Cortex of kidney (tissue), 1 donor: ENCODE data around the gene APOBEC3G.
"Not testable (repeated sequence)": the region's sequence is repeated elsewhere in the genome, so short reads cannot be mapped to it uniquely, and the experiment has no call there.

Source experiments
- DNase-seq: peaks from one replicate; lab custom pipeline; 2025; lab: John Stamatoyannopoulos, UW

Gene APOBEC3G

DNA sequence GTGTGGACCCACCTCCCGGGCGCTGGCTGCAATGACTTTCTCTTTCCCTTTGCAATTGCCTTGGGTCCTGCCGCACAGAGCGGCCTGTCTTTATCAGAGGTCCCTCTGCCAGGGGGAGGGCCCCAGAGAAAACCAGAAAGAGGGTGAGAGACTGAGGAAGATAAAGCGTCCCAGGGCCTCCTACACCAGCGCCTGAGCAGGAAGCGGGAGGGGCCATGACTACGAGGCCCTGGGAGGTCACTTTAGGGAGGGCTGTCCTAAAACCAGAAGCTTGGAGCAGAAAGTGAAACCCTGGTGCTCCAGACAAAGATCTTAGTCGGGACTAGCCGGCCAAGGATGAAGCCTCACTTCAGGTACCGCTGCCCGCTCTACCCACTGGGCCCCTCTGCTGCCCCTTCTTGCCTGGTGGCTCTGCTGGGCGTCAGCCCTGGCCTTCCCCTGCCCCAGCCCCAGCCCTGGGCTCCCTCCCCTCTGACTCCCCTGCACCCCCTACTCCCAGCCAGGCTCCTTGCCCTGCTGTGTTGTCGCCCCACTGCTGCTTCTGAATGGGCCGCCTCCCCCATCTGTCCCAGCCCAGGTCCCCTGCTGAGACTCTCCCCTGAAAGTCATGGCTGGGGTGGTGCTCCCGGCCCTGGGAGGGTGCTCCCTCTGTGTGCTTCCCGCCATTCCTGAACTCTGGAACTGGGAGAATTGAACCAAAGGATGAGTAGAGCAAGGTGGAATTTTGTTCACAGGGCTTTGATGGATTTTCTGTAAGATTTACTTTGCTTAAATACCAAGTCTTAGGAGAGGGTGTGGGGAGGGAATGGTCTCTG is at the start of gene APOBEC3G:
Gene APOBEC3G, plus strand, starts transcription at position 250 of the 815 bp plus-strand sequence. Its CDS starts 87 bp downstream, at position 337.
- DNase-seq = not testable (repeated sequence)

DNA sequence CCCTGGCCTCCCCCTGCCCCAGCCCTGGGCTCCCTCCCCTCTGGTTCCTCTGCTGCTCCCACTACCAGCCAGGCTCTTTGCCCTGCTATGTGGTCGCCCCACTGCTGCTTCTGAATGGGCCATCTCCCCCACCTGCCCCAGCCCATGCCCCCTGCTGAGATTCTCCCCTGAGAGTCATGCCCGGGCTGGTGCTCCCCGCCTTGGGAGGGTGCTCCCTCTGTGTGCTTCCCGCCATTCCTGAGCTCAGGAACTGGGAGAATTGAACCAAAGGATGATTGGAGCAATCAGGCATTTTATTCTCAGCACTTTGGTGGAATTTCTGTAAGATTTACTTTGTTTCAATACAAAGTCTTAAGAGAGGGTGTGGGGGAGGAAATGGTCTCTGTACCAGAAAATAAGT is 49.4 kb upstream of the APOBEC3G start:
- no peak for DNase-seq

DNA sequence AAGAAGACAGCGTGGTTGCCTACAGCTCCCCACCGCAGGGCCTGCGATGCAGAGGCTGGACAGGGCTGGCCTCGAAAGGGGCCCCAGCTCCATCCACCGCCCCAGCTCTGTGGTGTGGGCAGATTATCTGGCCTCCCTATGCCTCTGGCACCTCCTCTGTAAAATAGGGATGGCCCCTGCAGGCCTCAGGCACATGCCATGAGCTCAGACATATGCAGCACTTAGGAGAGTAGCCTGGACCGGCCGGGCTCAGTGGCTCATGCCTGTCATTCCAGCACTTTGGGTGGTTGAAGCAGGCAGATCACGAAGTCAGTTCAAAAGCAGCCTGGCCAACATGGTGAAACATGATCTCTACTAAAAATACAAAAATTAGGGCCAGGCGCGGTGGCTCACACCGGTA is 48.8 kb upstream of the APOBEC3G start:
- DNase-seq = no peak

DNA sequence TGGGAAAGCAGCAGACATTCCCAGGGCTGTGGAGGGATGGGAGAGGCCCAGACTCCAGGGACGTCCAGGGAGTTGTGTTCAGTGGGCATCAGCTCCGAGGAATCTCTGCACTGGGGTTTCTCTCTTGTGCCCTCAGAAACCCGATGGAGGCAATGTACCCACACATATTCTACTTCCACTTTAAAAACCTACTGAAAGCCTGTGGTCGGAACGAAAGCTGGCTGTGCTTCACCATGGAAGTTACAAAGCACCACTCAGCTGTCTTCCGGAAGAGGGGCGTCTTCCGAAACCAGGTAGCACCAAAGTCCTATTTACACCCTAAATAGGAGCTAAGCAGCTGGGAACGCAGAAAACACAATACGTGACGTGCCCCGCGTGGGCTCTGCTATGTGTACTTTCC is 47.8 kb upstream of the APOBEC3G start:
- DNase-seq = no peak

DNA sequence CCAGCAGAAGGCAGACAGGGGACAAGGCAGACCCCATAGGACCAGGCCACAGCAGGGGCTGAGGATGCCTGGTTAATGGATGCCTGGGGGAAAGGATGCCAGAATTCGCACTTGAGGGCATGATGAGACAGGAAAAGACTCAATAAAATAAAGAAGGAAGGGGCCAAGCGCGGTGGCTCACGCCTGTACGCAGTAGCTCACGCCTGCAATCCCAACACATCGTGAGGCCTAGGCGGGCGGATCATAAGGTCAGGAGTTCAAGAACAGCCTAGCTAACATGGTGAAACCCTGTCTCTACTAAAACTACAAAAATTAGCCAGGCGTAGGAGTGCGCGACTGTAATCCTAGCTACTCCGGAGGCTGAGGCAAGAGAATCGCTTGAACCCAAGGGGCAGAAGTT is 46.4 kb upstream of the APOBEC3G start:
- no peak for DNase-seq

DNA sequence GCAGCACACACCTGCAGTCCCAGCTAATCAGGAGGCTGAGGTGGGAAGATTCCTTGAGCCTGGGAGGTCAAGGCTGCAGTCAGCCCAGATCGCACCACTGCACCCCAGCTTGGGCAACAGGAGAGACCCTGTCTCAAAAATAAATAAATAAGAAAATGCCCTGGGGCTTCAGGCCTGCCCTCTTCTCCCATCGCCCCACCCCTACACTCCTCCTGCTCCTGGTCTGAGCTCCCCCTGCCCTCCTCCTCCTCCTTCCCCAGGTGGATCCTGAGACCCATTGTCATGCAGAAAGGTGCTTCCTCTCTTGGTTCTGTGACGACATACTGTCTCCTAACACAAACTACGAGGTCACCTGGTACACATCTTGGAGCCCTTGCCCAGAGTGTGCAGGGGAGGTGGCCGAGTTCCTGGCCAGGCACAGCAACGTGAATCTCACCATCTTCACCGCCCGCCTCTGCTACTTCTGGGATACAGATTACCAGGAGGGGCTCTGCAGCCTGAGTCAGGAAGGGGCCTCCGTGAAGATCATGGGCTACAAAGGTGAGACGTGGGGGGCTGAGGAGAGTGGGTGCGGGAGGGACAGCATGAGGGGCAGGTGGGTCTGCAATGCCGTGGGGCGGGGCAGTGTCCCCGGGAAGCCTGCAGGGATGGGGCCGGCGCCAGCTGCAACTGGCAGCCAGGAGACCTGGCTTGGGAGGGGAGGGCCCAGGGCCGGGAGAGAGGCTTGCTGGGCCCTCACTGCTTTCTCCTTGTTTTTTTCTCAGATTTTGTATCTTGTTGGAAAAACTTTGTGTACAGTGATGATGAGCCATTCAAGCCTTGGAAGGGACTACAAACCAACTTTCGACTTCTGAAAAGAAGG is 45.4 kb upstream of the APOBEC3G start:
- DNase-seq = not testable (repeated sequence)

DNA sequence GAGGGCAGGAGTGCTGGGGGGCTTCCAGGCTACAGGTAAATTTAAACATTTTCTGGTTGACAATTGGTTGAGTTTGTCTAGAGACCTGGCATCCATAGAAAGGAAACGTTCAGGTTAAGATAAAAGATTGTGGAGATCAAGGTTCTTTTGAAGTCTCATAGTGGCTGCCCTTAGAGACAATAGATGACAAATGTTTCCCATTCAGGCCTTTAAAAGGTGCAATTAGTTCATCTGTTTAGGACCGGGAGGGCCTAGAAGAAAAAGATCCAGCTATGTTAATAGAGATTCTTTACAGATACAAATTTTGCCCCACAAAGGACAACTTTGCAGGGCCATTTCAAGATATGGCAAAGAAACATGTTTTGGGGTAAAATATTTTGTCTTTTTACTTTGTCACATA is 40.0 kb upstream of the APOBEC3G start:
- DNase-seq = not testable (repeated sequence)

DNA sequence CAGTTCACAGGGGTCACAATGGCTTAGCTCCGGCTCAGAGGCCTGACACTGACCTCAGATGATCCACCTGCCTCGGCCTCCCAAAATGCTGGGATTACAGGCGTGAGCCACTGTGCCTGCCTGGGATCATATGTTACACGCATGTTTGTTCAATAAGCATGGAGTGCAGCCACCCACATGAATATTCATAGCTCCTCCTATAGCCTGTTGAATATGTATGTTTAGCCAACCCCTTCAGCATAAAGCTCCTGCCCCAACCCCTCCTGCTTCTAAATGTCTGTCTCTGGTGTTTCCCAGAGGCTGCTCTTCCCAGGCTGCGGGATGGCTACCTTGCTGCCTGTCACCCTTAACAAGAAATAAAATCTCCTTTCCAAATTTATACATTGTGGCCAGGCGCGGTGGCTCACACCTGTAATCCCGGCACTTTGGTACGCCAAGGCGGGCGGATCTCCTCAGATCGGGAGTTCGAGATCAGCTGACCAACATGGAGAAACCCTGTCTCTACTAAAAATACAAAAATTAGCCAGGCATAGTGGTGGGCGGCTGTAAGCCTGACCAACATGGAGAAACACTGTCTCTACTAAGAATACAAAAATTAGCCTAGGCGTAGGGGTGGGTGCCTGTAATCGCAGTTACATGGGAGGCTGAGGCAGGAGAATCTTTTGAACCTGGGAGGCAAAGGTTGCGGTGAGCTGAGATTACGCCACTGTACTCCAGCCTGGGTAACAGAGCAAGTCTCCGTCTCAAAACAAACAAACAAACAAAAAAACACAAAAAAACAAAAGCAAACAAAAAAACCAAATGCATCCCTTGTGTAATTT is 37.6 kb upstream of the APOBEC3G start:
- no peak for DNase-seq

DNA sequence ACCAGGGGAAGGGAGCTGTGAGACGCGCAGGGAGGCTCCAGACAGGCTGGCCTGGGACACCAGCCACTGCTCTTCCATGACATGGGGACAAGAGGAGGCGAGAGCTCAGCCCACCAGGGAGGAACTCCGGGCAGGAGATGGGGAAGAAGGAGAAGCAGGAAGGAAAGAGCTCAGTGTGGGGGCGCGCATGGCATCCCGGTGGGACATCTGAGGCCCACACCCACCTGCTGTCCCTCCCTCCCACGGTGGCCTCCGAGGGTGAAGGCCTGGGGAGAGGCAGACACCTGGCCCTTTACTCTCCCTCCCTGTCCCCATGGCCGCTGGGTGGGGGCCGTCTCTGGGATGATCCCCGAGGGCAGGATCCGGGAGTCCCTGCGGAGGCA is 36.9 kb upstream of the APOBEC3G start:
- DNase-seq = not testable (repeated sequence)

DNA sequence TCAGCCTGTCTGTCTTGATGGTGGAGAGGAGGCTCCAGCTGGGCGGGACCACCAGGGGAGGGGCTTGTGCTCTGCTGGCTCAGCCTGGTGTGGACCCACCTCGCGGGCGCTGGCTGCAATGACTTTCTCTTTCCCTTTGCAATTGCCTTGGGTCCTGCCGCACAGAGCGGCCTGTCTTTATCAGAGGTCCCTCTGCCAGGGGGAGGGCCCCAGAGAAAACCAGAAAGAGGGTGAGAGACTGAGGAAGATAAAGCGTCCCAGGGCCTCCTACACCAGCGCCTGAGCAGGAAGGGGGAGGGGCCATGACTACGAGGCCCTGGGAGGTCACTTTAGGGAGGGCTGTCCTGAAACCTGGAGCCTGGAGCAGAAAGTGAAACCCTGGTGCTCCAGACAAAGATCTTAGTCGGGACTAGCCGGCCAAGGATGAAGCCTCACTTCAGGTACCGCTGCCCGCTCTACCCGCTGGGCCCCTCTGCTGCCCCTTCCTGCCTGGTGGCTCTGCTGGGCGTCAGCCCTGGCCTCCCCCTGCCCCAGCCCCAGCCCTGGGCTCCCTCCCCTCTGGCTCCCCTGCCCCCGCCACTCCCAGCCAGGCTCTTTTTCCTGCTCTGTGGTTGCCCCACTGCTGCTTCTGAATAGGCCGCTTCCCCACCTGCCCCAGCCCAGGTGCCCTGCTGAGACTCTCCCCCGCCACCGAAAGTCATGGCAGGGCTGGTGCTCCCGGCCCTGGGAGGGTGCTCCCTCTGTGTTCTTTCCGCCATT is 36.4 kb upstream of the APOBEC3G start, which contains the start of gene APOBEC3F:
Gene APOBEC3F, plus strand, starts transcription at position 327 of the 759 bp plus-strand sequence. Its CDS starts 97 bp downstream, at position 424.
- not testable (repeated sequence) for DNase-seq

DNA sequence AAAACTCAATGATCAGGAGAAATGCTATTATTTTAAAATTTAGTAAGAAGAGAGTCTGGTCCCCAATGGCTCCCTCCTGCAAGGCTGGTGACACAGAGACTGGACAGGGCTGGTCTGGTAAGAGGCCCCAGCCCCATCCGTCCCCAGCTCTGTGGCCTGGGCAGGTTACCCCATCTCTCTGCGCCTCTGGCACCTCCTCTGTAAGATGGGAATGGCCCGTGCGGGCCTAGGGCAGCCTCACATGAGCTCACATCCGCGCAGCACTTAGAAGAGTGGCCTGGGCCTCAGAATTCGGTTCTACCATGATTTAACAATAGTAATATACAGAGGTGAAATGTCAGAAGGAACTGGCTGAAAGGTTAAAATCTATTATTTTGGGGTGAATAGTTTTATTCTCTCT is 35.2 kb upstream of the APOBEC3G start:
- DNase-seq = no peak

DNA sequence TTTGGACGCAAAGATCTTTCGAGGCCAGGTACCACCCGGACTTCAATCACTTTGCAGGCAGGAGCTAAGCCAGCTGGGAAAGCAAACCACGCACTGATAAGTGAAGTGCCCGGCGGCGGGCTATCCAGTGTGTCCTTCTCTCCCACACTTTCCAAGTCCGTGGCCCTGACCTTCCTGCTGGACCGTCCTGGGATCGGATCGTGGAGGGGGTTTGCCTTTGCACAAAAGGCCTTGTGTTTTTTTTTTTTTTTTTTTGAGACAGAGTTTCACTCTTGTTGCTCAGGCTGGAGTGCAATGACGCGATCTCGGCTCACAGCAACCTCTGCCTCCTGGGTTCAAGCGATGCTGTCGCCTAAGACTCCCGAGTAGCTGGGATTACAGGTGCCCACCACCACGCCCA is 34.0 kb upstream of the APOBEC3G start:
- not testable (repeated sequence) for DNase-seq

DNA sequence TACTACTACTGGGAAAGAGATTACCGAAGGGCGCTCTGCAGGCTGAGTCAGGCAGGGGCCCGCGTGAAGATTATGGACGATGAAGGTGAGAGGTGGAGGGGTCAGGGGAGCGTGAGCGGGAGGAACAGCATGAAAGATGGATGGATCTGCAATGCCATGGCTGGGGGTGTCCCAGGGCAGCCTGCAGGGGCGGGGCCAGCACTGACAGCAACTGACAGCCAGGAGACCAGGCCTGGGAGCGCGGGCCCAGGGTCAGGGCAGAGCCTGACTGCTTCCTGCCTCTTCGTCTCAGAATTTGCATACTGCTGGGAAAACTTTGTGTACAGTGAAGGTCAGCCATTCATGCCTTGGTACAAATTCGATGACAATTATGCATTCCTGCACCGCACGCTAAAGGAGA is 31.9 kb upstream of the APOBEC3G start:
- DNase-seq = not testable (repeated sequence)

DNA sequence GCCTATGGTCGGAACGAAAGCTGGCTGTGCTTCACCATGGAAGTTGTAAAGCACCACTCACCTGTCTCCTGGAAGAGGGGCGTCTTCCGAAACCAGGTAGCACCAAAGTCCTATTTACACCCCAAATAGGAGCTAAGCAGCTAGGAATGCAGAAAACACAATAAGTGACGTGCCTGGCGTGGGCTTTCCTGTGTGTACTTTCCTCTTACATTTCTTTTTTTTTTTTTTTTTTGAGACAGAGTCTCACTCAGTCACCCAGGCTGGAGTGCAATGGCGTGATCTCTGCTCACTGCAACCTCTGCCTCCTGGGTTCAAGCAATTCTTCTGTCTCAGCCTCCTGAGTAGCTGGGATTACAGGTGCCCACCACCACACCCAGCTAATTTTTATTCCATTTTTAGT is 27.6 kb upstream of the APOBEC3G start:
- DNase-seq = not testable (repeated sequence)

DNA sequence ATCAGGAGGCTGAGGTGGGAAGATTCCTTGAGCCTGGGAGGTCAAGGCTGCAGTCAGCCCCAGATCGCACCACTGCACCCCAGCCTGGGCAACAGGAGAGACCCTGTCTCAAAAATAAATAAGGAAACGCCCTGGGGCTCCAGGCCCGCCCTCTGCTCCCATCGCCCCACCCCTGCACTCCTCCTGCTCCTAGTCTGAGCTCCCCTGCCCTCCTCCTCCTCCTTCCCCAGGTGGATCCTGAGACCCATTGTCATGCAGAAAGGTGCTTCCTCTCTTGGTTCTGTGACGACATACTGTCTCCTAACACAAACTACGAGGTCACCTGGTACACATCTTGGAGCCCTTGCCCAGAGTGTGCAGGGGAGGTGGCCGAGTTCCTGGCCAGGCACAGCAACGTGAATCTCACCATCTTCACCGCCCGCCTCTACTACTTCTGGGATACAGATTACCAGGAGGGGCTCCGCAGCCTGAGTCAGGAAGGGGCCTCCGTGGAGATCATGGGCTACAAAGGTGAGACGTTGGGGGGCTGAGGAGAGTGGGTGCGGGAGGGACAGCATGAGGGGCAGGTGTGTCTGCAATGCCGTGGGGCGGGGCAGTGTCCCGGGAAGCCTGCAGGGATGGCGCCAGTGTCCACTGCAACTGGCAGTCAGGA is 25.1 kb upstream of the APOBEC3G start:
- not testable (repeated sequence) for DNase-seq

DNA sequence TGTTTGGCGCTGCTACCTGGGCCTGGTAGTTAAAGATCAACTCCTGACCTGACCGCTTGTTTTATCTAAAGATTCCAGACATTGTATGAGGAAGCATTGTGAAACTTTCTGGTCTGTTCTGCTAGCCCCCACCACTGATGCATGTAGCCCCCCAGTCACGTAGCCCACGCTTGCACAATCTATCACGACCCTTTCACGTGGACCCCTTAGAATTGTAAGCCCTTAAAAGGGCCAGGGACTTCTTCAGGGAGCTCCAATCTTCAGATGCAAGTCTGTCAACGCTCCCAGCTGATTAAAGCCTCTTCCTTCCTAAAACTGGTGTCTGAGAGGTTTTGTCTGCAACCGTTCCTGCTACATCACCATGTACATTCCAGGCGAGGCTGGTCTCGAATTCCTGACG is 21.4 kb upstream of the APOBEC3G start:
- DNase-seq = no peak

DNA sequence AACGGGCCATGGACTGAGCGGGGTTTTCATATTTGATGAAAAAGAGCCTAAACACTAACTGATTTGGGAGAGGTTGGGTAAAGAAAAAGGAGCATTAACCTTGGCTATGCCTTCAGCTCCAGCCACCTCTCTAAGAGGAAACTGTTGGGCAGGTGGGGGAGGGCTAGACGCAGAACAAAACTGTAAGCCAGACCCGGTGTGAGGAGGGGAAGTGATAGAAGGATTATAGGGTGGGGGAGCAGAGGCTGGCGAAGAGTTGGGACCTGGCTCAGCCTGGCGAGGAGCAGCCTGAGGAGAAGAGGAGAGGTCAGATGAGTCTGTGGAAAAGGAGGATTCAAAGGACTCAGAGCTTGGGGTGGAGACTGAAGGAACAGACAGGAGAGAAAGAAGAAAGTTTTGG is 15.8 kb upstream of the APOBEC3G start:
- not testable (repeated sequence) for DNase-seq

DNA sequence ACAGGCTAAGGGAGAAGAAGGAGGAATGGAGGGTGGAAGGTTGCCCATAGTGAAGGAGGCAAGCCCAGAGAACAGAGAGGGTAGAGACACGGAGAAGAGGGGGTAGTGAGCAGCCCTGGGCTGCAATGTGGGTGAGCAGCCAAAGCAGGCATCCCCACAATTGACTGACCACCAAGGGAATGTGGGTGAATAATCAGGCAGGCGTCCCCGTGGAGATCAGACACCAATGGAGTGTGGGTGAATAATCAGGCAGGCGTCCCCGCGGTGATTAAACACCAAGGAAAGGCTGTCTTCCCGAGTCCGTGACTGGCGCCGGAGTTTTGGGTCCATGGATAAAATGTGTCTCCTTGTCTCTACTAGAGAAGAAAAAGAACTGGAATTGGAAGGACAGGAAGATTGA is 15.1 kb upstream of the APOBEC3G start:
- DNase-seq = not testable (repeated sequence)

DNA sequence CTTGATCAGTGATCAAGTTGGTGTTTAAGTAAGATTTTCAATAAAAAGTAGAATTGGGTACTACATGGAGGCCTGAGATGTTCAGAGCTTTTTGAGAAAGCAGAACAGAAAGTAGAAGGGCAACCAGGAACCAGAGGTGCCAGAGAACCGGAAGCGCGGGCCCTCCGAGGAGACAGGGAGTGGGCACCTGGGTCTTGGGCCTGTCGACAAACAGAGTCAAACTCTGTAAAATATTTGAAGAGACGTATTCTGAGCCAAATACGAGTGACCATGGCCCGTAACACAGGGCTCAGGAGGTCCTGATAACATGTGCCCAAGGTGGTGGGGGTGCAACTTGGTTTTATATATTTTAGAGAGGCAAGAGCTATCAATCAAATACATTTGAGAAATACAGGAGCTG is 13.2 kb upstream of the APOBEC3G start:
- not testable (repeated sequence) for DNase-seq

DNA sequence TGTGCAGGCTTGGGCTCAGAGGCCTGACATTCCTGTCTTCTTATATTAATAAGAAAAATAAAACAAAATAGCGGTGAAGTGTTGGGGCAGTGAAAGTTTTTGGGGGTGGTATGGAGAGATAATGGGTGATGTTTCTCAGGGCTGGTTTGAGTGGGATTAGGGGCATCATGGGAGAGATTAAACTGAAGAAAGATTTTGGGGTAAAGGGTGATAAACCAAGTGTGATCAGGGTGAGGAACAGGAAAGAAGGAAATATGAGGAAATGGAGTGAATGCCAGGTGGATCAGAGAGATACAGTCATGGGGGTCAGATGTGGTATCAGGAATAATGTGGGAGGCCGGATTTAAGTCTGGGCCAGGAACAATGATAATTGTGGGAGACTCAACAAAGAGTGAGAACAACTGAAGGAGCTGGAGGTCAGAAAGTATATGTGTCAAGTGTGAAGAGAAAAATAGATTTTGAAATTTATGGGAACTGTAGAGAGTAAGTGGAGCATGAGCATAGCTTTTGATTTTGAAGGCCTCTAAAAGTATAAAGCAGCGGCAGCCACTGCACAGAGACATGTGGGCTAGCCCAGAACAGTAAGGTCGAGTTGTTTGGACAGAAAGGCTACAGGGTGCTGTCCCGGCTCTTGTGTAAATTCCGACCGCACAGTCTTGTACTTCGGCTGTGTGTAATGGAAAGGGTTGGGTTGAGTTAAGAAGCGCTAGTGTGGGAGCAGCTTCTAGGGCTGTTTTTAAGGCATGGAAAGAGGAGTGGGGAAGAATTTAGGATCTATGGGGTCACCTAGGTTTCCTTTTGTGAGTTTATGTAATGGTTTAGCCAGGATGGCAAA is 10.4 kb upstream of the APOBEC3G start:
- DNase-seq = not testable (repeated sequence)
